Measurements from ENCODE around the gene METAP2. TPM values are rescaled to one million over a fixed set of nuclear protein-coding genes. Genes with fewer than 3 reads are reported as not detected.
"Not testable (repeated sequence)": the region's sequence is repeated elsewhere in the genome, so short reads cannot be mapped to it uniquely, and the experiment has no call there.

METAP2 gene
- total RNA-seq, 1 donor from 2014 or later, result 62.2 TPM

DNA sequence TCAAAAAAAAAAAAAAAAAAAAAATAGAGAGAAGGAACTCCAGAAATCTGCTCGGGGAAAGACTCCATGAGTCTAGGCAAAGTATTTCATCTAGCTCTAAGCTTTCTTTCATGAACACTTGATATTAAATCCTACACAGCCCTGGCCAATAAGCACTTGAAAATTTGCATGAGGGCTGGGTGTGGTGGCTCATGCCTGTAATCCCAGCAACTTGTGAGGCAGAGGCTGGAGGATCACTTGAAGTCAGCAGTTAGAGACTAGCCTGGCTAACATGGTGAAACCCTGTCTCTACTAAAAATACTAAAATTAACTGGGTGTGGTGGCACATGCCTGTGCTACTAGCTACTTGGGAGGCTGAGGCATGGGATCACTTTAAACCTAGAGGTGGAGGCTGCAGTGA is 13.1 kb upstream of the METAP2 start:
- Histone ChIP-seq H3K27me3 (ENCODE audit: control insufficient read depth, insufficient read depth, low read length) (no peaks in the 10 kb centered on the region), H3K4me3 (ENCODE audit: low read depth, low read length) (no peak overlapping the region), H3K36me3 (ENCODE audit: control insufficient read depth, insufficient read depth, low read length) (no peaks in the 10 kb centered on the region)
- TF ChIP-seq, protein P1, sequence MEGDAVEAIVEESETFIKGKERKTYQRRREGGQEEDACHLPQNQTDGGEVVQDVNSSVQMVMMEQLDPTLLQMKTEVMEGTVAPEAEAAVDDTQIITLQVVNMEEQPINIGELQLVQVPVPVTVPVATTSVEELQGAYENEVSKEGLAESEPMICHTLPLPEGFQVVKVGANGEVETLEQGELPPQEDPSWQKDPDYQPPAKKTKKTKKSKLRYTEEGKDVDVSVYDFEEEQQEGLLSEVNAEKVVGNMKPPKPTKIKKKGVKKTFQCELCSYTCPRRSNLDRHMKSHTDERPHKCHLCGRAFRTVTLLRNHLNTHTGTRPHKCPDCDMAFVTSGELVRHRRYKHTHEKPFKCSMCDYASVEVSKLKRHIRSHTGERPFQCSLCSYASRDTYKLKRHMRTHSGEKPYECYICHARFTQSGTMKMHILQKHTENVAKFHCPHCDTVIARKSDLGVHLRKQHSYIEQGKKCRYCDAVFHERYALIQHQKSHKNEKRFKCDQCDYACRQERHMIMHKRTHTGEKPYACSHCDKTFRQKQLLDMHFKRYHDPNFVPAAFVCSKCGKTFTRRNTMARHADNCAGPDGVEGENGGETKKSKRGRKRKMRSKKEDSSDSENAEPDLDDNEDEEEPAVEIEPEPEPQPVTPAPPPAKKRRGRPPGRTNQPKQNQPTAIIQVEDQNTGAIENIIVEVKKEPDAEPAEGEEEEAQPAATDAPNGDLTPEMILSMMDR (IDR thresholded peaks at IDR 0.05; ENCODE audit: insufficient read depth, low read length, poor library complexity, severe bottlenecking), result no peak
- no peak for DNase-seq (ENCODE audit: low read depth)

DNA sequence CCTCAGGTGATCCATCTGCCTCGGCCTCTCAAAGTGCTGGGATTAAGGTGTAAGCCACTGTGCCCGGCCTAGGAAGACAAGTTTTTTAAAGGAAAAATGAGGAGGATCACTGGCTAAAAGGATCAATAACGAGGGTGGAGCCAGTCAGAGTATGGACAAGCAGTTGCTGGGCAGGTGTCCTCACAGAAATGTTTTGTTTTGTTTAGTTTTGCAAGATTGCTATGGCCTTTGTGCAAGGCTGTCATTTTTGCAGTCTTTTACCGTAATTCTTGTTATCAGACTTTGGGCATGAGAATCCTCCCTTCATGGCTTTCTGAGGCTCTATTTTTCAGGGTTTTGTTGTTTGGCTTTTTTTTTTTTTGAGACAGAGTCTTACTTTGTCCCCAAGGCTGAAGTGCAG is 11.9 kb upstream of the METAP2 start:
- H3K36me3 ChIP-seq (ENCODE audit: control insufficient read depth, insufficient read depth, low read length), result no peaks in the 10 kb centered on the region
- no peak overlapping the region for H3K4me3 ChIP-seq (ENCODE audit: low read depth, low read length)
- TF ChIP-seq, protein P1 (IDR thresholded peaks at IDR 0.05; ENCODE audit: insufficient read depth, low read length, poor library complexity, severe bottlenecking), result no peak
- DNase-seq (ENCODE audit: low read depth), result no peak
- H3K27me3 ChIP-seq (ENCODE audit: control insufficient read depth, insufficient read depth, low read length), result no peaks in the 10 kb centered on the region

DNA sequence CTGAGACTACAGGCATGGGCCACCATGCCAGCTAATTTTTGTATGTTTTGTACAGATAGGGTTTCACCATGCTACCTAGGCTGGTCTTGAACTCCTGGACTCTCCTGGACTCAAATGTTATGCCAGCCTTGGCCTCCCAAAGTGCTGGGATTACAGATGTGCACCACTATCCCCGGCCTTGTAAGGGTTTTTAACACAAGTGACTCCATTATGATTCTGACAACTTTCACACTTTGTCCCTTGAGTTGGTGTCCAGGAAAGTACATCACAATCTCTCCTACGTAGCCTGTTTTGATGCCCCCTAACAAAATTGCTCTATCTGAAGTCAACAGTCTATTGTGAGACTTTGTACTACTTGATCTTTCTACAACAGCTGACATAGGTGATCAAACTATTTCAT is 11.4 kb upstream of the METAP2 start:
- TF ChIP-seq, protein P1 (IDR thresholded peaks at IDR 0.05; ENCODE audit: insufficient read depth, low read length, poor library complexity, severe bottlenecking), result no peak
- no peak for DNase-seq (ENCODE audit: low read depth)
- Histone ChIP-seq H3K4me3 (ENCODE audit: low read depth, low read length) (no peak overlapping the region), H3K27me3 (ENCODE audit: control insufficient read depth, insufficient read depth, low read length) (no peaks in the 10 kb centered on the region), H3K36me3 (ENCODE audit: control insufficient read depth, insufficient read depth, low read length) (no peaks in the 10 kb centered on the region)

DNA sequence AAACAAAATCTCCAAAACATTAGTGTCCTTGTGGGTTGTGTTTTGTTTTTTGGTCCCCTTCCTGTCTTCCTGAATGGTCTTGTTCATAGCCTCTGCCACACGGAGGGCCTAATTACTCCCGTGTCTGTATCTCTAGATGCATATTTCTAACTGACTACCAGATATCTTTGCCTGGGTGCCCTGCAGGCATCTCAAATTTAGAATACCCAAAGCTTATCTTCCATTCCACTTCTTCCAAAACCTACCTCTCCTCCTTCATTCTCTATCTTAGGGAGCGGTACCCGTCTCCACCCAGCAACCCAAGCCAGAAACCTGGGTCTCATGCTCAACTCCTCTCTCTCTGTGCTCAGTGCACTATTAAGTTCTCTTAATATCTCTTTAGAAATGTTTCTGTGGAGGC is 10.9 kb upstream of the METAP2 start:
- TF ChIP-seq, protein P1 (IDR thresholded peaks at IDR 0.05; ENCODE audit: insufficient read depth, low read length, poor library complexity, severe bottlenecking), result no peak
- Histone ChIP-seq H3K36me3 (ENCODE audit: control insufficient read depth, insufficient read depth, low read length) (no peaks in the 10 kb centered on the region), H3K27me3 (ENCODE audit: control insufficient read depth, insufficient read depth, low read length) (no peaks in the 10 kb centered on the region), H3K4me3 (ENCODE audit: low read depth, low read length) (no peak overlapping the region)
- no peak for DNase-seq (ENCODE audit: low read depth)

DNA sequence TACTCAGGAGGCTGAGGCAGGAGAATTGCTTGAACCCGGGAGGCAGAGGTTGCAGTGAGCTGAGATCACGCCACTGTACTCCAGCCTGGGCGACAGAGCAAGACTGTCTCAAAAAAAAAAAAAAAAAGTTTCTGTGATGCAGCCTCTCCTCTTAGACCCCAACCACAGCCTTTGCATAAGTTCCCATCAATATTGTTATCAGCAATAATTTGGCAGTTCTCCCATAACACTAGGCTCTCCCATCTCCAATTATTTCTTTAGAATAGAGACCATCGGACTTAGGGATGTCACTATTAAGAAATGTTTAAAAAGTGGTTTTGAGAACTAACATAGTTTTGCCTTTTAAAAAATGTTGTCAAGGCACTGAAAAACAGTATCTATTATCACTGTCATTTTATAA is 10.2 kb upstream of the METAP2 start:
- not testable (repeated sequence) for H3K4me3 ChIP-seq (ENCODE audit: low read depth, low read length); H3K27me3 ChIP-seq (ENCODE audit: control insufficient read depth, insufficient read depth, low read length); DNase-seq (ENCODE audit: low read depth); H3K36me3 ChIP-seq (ENCODE audit: control insufficient read depth, insufficient read depth, low read length)

DNA sequence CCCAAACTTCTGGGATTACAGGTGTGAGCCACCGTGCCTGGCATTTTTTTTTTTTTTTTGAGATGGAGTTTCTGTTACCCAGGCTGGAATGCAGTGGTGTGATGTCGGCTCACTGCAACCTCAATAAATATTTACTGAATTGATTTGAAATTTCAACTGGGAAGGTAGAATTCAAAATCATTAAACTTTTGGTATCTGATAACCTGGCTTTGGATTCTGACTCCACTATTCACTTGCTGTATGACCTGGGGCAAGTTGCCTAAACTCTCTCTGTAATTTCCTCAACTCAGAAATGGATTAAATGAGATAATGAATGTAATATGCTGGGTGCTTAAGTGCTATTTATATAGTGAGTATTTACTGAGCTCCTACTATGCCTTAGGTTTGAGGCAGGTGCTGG is 8.7 kb upstream of the METAP2 start:
- no peak for DNase-seq (ENCODE audit: low read depth)
- H3K27me3 ChIP-seq (ENCODE audit: control insufficient read depth, insufficient read depth, low read length), result no peaks in the 10 kb centered on the region
- H3K36me3 ChIP-seq (ENCODE audit: control insufficient read depth, insufficient read depth, low read length), result no peaks in the 10 kb centered on the region
- TF ChIP-seq, protein P1 (IDR thresholded peaks at IDR 0.05; ENCODE audit: insufficient read depth, low read length, poor library complexity, severe bottlenecking), result no peak
- no peak overlapping the region for H3K4me3 ChIP-seq (ENCODE audit: low read depth, low read length)
